Ectodermal cell (in vitro differentiated cells): ENCODE data around the gene ABHD12. TPM values are rescaled to one million over a fixed set of nuclear protein-coding genes. Genes with fewer than 3 reads are reported as not detected.
A peak's percentile ranks its signal among the peaks of the same experiment; 100 is the strongest.

Source experiments
- H3K27ac ChIP-seq: 2 replicates; pipeline ENCODE4 v1.7.0; 2013; ENCODE audit warnings: mild to moderate bottlenecking, low read depth, low read length; ENCODE audit not compliant: insufficient read depth, poor library complexity, severe bottlenecking
- H3K27me3 ChIP-seq: 2 replicates; pipeline ENCODE4 v1.7.0; 2013; ENCODE audit warnings: mild to moderate bottlenecking, low read length; ENCODE audit not compliant: insufficient read depth, control insufficient read depth, poor library complexity, severe bottlenecking
- H3K36me3 ChIP-seq: one replicate; pipeline ENCODE4 v1.7.0; 2013; ENCODE audit warnings: low read length; ENCODE audit not compliant: control insufficient read depth, insufficient read depth
- H3K4me1 ChIP-seq: one replicate; pipeline ENCODE4 v1.7.0; 2013; ENCODE audit warnings: low read length; ENCODE audit not compliant: control insufficient read depth, insufficient read depth
- H3K4me3 ChIP-seq: 2 replicates; pipeline ENCODE4 v1.7.0; 2013; ENCODE audit warnings: low read depth, low read length, control low read depth; ENCODE audit not compliant: insufficient read depth
- H3K9me3 ChIP-seq: 2 replicates; pipeline ENCODE4 v1.7.0; 2013; ENCODE audit warnings: mild to moderate bottlenecking, low read length, moderate library complexity; ENCODE audit not compliant: control insufficient read depth
- WGBS, 2 experiments: methylation state at CpG; one replicate each; pipeline ENCODE4 v1.1.7; 2013; ENCODE audit warnings: missing lambda C conversion rate in 2 of 2; 5-methylcytosine and 5-hydroxymethylcytosine counted together
- polyA plus RNA-seq, 4 experiments: library from polyadenylated mRNA; stranded (reverse); fragments of 50-300 nt; gene quantifications; one replicate each; pipeline ENCODE4 v1.2.3, GENCODE V29; 2013

Gene ABHD12
- polyA plus RNA-seq (2013, experiment 1 of 4): 43.6 TPM
- 44.7 TPM for polyA plus RNA-seq (2013, experiment 2 of 4)
- 37.0 TPM for polyA plus RNA-seq (2013, experiment 3 of 4)
- polyA plus RNA-seq (2013, experiment 4 of 4): 33.2 TPM

DNA sequence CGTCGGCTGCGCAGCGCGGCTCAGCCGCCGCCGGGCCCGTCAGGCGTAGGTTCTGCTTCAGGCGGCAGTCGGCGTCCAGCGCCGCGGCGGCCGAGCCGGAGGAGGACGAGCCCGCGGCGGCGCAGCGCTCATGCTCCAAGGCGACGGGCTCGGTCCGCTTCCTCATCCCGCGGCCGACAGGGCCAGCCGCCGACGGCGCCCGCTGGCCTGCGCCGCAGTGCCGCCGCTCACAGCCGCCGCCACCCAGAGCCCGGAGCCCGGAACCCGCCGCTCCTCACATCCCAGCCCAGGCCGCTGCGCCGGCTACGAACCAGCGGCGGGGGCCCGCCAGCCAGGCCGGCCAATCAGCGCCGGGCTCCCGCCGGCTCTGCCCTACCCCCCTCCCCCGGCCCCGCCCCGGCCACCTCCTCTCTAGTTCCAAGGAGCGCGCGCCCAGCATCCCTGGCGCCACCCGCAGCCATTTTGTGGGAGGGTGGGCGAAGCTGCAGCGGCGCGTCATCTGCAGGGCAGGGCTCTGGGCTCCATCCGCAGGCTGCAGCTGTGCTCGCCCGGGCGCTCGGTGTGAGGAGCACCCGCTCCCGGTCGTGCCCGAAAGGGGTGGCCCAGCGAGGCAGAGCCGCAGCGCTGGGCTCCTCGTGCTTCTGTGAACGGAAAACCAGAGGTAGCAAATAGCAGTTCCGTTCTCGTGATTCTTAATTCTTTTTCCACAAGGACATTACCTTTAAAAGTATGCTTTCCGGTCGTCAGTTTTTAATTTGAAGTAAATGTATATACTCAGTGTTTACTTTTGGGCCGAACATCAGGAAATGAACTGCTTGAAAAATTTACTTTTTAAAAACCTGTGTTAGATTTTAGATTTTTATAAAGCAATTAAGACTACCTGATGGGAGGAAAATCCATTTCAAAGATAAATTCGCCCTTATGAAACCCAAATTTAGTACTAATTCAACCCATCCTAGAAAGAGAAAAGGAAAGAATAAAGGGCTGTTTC lies at the start of gene ABHD12:
TSS of gene ABHD12 (minus strand) at position 298 of the 991 bp plus-strand sequence. CDS start at position 166, 132 bp downstream.
- no peaks in the 10 kb centered on the region for H3K9me3 ChIP-seq
- 0 to 1% methylated on average over 87 to 91 of the region's 91 CpGs for WGBS, 2 experiments

DNA sequence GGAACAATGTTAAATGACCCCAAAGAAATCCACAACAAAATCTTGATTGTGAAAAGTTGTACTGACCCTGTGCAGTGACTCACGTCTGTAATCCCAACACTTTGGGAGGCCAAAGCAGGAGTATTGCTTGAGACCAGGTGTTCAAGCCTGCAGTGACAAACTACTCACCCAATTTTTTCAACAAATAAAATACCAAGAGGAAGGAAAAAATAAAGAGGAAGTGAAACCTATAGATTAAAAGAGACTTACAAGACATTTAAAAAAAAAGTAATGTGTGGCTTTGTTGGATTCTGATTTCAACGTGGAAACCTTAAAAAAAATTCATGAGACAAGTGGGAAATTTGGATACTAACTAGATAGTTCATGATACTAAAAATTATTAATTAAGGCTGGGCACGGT lies 48.7 kb upstream of the ABHD12 start:
- peaks cover 26% of the 10 kb centered on the region for H3K36me3 ChIP-seq
- 98 to 99% methylated on average over 3 of the region's 3 CpGs for WGBS, 2 experiments
- H3K4me1 ChIP-seq: peaks cover 4% of the 10 kb centered on the region
- H3K4me3 ChIP-seq: no peak overlapping the region
- H3K27me3 ChIP-seq: no peaks in the 10 kb centered on the region
- H3K27ac ChIP-seq: no peak overlapping the region
- H3K9me3 ChIP-seq: no peaks in the 10 kb centered on the region

More for the DNA sequence above, at the start of gene ABHD12:
- H3K27me3 ChIP-seq: peaks cover 4% of the 10 kb centered on the region
- H3K36me3 ChIP-seq: no peaks in the 10 kb centered on the region
- no peaks in the 10 kb centered on the region for H3K4me1 ChIP-seq
- H3K4me3 ChIP-seq: peak within 1 kb of the TSS; percentile 88
- peak within 1 kb of the TSS; percentile 83 for H3K27ac ChIP-seq

DNA sequence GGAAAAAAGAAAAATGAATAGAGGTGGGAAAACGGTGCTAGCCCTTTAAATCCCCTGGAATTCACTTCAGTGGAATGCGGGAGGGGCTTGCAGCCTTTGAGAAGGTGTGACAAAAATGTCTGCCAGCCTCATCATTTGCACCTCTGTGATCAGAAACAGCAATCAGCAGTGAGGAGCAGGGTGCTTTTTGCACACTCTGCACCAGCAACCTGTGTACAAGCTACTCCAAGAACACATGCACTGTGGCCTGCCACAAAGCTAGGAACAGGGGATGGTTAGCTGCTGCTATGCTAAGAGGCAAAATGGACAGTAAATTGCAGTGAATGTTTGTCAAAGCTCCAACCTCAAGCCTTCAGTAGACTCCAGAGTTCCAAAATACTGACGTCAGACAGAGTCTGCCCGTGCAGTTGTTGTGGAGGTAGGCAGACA lies 46.5 kb upstream of the ABHD12 start:
- H3K9me3 ChIP-seq: no peaks in the 10 kb centered on the region
- 55 to 58% methylated on average over 4 of the region's 4 CpGs for WGBS, 2 experiments
- no peaks in the 10 kb centered on the region for H3K27me3 ChIP-seq
- H3K27ac ChIP-seq: peak overlapping the region; percentile 9
- H3K36me3 ChIP-seq: peaks cover 20% of the 10 kb centered on the region
- H3K4me1 ChIP-seq: peaks cover 4% of the 10 kb centered on the region
- no peak overlapping the region for H3K4me3 ChIP-seq

DNA sequence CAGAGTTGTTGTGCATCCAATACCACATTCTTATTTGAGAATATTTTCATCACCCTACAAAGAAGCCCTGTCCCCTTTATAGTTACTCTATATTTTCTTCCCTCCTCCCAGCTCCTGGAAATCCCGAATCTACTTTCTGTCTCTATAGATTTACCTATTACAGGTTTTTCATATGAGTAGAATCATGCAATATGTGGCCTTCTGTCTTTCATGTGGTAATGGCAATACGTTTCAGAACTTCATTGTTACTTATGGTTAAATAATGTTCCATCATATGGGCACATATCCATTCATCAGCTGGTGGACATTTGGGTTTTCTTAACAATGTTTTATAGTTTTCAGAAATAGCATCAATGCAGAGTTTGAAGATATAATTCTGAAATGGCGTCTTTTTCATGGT lies 33.9 kb upstream of the ABHD12 start:
- Histone ChIP-seq H3K36me3 (peaks cover 29% of the 10 kb centered on the region), H3K9me3 (no peaks in the 10 kb centered on the region), H3K27me3 (no peaks in the 10 kb centered on the region), H3K27ac (no peak overlapping the region), H3K4me1 (no peaks in the 10 kb centered on the region), H3K4me3 (no peak overlapping the region)
- WGBS, 2 experiments: 92 to 95% methylated on average over 2 to 3 of the region's 3 CpGs

DNA sequence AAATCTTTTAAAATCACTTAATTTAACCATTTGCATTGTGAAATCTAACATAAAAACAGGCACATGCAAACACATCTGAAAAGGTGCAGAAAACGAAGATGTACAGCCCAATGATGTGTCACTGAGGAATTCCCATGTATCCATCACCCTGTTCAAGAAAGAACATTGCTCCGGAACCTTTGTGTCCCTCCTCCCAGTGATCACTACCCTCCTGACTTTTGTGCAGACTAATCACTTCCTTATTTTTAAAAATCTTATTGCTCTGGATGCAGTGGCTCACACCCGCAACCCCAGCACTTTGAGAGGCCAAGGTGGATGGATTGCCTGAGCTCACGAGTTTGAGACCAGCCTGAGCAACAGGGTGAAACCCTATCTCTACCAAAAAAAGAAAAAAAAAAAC lies 31.4 kb upstream of the ABHD12 start:
- H3K27me3 ChIP-seq: no peaks in the 10 kb centered on the region
- no peaks in the 10 kb centered on the region for H3K4me1 ChIP-seq
- H3K27ac ChIP-seq: no peak overlapping the region
- 89 to 99% methylated on average over 4 of the region's 4 CpGs for WGBS, 2 experiments
- H3K4me3 ChIP-seq: no peak overlapping the region
- no peaks in the 10 kb centered on the region for H3K9me3 ChIP-seq
- peaks cover 43% of the 10 kb centered on the region for H3K36me3 ChIP-seq

DNA sequence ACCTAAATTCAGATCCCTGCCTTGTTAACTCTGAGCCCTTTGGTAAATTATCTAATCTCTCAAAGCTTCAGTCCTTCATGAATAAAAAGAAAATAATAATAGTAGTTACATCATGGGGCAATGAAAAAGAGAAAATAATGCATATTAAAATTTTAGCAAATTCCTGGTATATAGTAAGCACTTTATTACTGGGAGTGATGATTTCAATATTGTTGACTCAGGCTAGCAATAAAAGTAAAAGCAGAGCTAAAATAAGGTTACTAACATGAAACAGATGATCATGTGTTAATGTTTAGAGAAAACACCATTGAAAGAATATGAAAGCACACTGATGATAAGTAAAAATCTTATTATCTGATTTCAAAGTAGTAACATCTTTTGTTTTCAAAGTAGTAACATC lies 30.5 kb upstream of the ABHD12 start:
- H3K27me3 ChIP-seq: no peaks in the 10 kb centered on the region

DNA sequence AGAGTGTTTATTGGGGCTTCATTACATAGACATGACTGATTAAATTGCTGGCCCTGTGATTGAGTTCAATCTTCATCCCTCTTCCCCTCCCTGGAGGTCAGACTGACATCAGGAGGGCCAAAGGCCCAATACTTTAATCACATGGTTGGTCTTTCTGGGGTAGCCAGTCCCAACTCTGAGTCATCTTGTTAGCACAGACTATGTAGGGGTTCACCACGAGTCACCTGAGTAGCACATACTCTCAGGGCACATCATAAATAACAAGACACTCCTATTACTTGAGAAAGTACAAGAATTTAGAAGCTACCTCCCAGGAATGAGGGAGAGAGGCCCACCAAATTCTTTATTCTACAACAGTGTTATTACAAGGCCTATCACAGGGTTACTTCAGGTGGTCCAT lies 28.1 kb upstream of the ABHD12 start:
- H3K36me3 ChIP-seq: peaks cover 44% of the 10 kb centered on the region
- 95 to 100% methylated on average over 1 of the region's 1 CpG for WGBS, 2 experiments
- H3K4me1 ChIP-seq: no peaks in the 10 kb centered on the region
- H3K9me3 ChIP-seq: no peaks in the 10 kb centered on the region
- H3K4me3 ChIP-seq: no peak overlapping the region
- H3K27me3 ChIP-seq: no peaks in the 10 kb centered on the region
- no peak overlapping the region for H3K27ac ChIP-seq

More for the DNA sequence above, 30.5 kb upstream of the ABHD12 start:
- H3K4me3 ChIP-seq: no peak overlapping the region
- peaks cover 43% of the 10 kb centered on the region for H3K36me3 ChIP-seq
- H3K4me1 ChIP-seq: no peaks in the 10 kb centered on the region
- H3K27ac ChIP-seq: no peak overlapping the region
- H3K9me3 ChIP-seq: no peaks in the 10 kb centered on the region

DNA sequence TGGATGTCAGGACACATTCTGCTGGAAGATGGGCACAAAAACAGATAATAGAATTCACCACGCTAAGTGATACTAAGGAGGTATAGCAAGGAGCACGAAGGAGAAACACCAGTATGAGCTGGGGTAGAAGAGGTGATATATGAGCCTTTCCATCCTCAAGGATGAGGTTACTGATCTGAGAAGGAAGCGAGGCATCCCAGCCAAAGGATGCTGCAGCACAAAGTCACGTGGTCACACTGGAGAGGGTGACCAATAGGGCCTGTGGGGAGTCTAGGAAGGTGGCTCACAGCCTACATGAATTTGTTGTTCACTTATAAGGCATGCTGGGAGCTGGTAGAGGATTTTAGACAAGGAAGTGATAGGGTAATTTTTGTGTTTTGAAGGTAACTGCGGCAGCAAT lies 18.3 kb upstream of the ABHD12 start:
- peak overlapping the region; percentile 83 for H3K4me3 ChIP-seq
- H3K9me3 ChIP-seq: no peaks in the 10 kb centered on the region
- 93% methylated on average over 5 of the region's 5 CpGs for WGBS, 2 experiments
- no peak overlapping the region for H3K27ac ChIP-seq
- H3K27me3 ChIP-seq: no peaks in the 10 kb centered on the region
- H3K36me3 ChIP-seq: no peaks in the 10 kb centered on the region
- H3K4me1 ChIP-seq: peaks cover 10% of the 10 kb centered on the region

DNA sequence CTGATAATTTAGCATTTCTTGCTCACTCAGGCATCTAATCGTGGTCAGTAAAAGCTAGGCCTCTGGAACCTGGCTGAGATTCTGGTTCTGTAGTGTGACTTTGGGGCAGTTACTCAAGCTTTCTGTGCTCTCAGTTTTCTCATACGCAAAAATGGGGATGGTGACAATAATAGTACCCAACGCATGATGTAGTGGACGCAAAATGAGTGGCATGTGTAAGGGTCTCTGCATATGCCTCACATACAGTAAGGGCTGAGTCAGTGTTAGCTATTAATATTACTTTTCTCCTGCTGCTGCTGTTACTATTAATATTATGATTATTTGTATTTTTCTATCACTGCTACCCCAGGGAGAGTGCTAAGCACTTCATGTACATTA lies 17.5 kb upstream of the ABHD12 start:
- Histone ChIP-seq H3K36me3 (no peaks in the 10 kb centered on the region), H3K27me3 (no peaks in the 10 kb centered on the region), H3K9me3 (no peaks in the 10 kb centered on the region), H3K4me3 (peak overlapping the region; percentile 83), H3K27ac (no peak overlapping the region), H3K4me1 (peaks cover 10% of the 10 kb centered on the region)
- 0 to 4% methylated on average over 4 of the region's 4 CpGs for WGBS, 2 experiments

DNA sequence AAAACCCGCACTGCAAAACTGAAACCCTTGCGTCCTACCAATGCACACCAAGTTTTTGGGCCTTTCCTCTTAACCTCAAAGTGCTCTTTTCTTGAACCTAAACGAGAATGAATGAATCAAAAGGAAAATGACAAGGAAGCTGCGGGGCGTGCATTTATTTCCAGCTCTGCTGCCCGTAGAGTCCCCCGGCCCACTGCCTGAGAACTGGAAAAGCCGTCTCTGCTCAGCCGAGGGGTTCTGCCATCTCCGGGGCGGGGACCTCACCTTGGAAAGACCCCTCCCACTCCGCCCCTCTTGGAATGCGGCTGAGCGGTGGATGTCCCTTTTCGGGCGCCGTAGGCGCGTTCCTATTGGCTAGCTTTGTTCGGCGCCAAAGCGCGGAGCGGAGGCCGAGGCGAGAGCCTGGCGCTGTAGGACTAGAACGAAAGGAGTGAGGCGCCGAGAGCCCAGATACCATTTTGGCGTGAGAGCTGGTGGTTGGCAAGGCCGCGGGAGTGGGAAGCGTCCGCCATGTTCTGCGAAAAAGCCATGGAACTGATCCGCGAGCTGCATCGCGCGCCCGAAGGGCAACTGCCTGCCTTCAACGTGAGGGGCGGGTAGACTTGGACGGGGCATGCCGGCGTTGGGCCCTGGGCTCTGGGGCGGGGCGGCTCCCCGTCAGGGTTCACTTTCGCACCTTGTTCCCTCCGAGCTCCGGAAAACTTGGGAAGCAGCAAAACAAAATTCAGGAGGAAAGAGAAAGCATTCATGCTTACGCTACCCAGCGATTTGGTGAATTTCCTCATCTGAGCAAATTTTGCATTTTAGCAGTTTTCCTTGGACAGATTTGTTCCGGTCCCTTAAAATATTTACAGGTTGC lies 16.9 kb upstream of the ABHD12 start, which contains the start of gene GINS1:
TSS of gene GINS1 (plus strand) at position 363 of the 859 bp plus-strand sequence. CDS start at position 511, 148 bp downstream.
- peak within 1 kb of the TSS; percentile 76 for H3K27ac ChIP-seq
- peak within 1 kb of the TSS; percentile 83 for H3K4me3 ChIP-seq
- 4 to 5% methylated on average over 56 of the region's 56 CpGs for WGBS, 2 experiments

More for the DNA sequence above, 16.9 kb upstream of the ABHD12 start, which contains the start of gene GINS1:
- H3K9me3 ChIP-seq: no peaks in the 10 kb centered on the region
- H3K36me3 ChIP-seq: no peaks in the 10 kb centered on the region
- H3K4me1 ChIP-seq: peaks cover 10% of the 10 kb centered on the region
- no peaks in the 10 kb centered on the region for H3K27me3 ChIP-seq
